Measurements from ENCODE around the gene SLC12A8. TPM values are rescaled to one million over a fixed set of nuclear protein-coding genes. Genes with fewer than 3 reads are reported as not detected.

Gene SLC12A8
- total and polyA plus RNA-seq, 10 of the 15 experiments (the other 5 are each of a cell fraction or from before 2014, with no cell fraction given), result 2.5 to 71.6 (median 50.1) TPM

DNA sequence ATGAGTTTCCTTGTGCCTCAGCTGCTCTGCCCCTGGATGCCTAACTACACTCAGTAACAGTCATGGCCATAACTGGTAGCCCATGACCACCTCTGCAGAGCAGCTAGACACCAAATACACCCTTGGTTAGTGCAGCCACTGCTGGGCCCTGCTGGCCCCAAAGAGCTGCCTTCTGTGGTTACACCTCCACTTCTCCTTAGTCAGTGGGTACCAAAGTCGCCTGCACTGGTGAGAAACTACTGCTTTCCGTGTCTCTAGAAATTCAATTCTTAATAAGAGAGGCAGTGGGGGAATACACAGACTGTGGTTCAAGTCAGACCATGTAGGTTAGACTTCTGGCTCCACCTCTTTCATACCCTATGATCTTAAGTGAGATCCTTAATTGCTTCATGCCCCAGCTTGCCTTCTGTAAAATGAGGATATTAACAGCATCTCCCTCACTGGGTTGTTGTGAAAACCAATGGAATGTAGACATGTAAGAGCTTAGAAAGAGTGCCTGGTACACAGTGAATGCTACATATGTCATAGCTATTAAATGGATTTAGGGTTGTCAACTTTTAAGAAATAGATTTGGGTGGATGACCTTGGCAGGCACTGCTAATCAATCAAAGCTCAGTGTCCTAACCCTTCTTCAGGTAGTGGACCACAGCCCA is 174.9 kb downstream of the SLC12A8 start:
- ChIA-PET CTCF (interaction anchor here (1.7 to 2.8 kb wide), 2 partner anchors 15 to 18 kb away, joined by 4 to 10 read pairs; no protein-coding TSS in a partner anchor), SMC1A (ENCODE audit: uncharacterized antibody, unreplicated experiment) (interaction anchor here (0.7 to 2.1 kb wide), 4 partner anchors 10 to 68 kb away, joined by 3 to 7 read pairs (median 4); no protein-coding TSS in a partner anchor), RAD21 (ENCODE audit: unreplicated experiment) (no interaction called here), POLR2A (no interaction called here)
- H3K79me2 ChIP-seq (ENCODE audit: control insufficient read depth, insufficient read depth, low read length), result peaks cover 33% of the 10 kb centered on the region
- H3K4me1 ChIP-seq (ENCODE audit: control insufficient read depth, insufficient read depth, low read length), result peaks cover 6% of the 10 kb centered on the region
- H3K9me3 ChIP-seq (replicated peaks; ENCODE audit: control insufficient read depth, insufficient read depth, low read length), result peaks cover 48% of the 10 kb centered on the region
- peaks cover 2 to 4% of the 10 kb centered on the region in 2 experiments; a peak in 2 of 4 replicates for H3K36me3 ChIP-seq (ENCODE audit: control insufficient read depth in 2 of 2, insufficient read depth in 2 of 2, low read length in 1 of 2)
- intact Hi-C loops (cut with micrococcal nuclease; ENCODE audit: unreplicated experiment), result no loop called here
- H3K4me2 ChIP-seq (ENCODE audit: control insufficient read depth, insufficient read depth), result no peak overlapping the region
- H3K9ac ChIP-seq (ENCODE audit: control insufficient read depth, insufficient read depth, low read length), result no peak overlapping the region
- H3K27ac ChIP-seq (ENCODE audit: control insufficient read depth, insufficient read depth), result no peak overlapping the region
- H4K20me1 ChIP-seq (ENCODE audit: control insufficient read depth, insufficient read depth), result no peaks in the 10 kb centered on the region
- no peak for FAIRE-seq
- no peak for ATAC-seq
- WGBS (ENCODE audit: insufficient coverage, insufficient replicate concordance, low lambda C conversion rate, missing lambda C conversion rate), result 39% methylated on average over 2 of the region's 2 CpGs
- no peak overlapping the region for H3K4me3 ChIP-seq
- BruUV-seq (replicated peaks), result no TSS peak
- no peak for DNase-seq (ENCODE audit: low read depth, low spot score)
- no peak overlapping the region for H2AFZ ChIP-seq (ENCODE audit: control insufficient read depth, low read depth, low read length)
- in situ Hi-C loops (cut with MboI), result no loop called here
- no peaks in the 10 kb centered on the region for H3K27me3 ChIP-seq (replicated peaks in 1 of 2; ENCODE audit: control insufficient read depth in 2 of 2, insufficient read depth in 2 of 2, low read length in 1 of 2)
- TF ChIP-seq BMI1 (IDR thresholded peaks at IDR 0.05; ENCODE audit: borderline replicate concordance), result no peak
- TF ChIP-seq, protein P1, sequence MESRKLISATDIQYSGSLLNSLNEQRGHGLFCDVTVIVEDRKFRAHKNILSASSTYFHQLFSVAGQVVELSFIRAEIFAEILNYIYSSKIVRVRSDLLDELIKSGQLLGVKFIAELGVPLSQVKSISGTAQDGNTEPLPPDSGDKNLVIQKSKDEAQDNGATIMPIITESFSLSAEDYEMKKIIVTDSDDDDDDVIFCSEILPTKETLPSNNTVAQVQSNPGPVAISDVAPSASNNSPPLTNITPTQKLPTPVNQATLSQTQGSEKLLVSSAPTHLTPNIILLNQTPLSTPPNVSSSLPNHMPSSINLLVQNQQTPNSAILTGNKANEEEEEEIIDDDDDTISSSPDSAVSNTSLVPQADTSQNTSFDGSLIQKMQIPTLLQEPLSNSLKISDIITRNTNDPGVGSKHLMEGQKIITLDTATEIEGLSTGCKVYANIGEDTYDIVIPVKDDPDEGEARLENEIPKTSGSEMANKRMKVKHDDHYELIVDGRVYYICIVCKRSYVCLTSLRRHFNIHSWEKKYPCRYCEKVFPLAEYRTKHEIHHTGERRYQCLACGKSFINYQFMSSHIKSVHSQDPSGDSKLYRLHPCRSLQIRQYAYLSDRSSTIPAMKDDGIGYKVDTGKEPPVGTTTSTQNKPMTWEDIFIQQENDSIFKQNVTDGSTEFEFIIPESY (IDR thresholded peaks at IDR 0.05), result no peak
- TF ChIP-seq NFYB (IDR thresholded peaks at IDR 0.05; ENCODE audit: insufficient read depth, low read depth, low read length), result no peak
- TF ChIP-seq, protein P2, sequence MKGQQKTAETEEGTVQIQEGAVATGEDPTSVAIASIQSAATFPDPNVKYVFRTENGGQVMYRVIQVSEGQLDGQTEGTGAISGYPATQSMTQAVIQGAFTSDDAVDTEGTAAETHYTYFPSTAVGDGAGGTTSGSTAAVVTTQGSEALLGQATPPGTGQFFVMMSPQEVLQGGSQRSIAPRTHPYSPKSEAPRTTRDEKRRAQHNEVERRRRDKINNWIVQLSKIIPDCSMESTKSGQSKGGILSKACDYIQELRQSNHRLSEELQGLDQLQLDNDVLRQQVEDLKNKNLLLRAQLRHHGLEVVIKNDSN (IDR thresholded peaks at IDR 0.05; ENCODE audit: borderline replicate concordance, extremely low read length, insufficient read depth, low read depth, low read length), result no peak
- no peak for TF ChIP-seq ZNF217 (IDR thresholded peaks at IDR 0.05)
- TF ChIP-seq CHD1 (IDR thresholded peaks at IDR 0.05; ENCODE audit: low read depth, low read length), result no peak
- TF ChIP-seq SREBF1 (IDR thresholded peaks at IDR 0.05; ENCODE audit: low read length), result no peak
- no peak for TF ChIP-seq SUZ12 (IDR thresholded peaks at IDR 0.05; ENCODE audit: unreplicated experiment)
- no peak for TF ChIP-seq NRF1 (conservative IDR thresholded peaks at IDR 0.05; ENCODE audit: low read depth, low read length)
- TF ChIP-seq KAT2A (conservative IDR thresholded peaks at IDR 0.05; ENCODE audit: control insufficient read depth, low read depth, low read length), result no peak
- TF ChIP-seq, protein P3, sequence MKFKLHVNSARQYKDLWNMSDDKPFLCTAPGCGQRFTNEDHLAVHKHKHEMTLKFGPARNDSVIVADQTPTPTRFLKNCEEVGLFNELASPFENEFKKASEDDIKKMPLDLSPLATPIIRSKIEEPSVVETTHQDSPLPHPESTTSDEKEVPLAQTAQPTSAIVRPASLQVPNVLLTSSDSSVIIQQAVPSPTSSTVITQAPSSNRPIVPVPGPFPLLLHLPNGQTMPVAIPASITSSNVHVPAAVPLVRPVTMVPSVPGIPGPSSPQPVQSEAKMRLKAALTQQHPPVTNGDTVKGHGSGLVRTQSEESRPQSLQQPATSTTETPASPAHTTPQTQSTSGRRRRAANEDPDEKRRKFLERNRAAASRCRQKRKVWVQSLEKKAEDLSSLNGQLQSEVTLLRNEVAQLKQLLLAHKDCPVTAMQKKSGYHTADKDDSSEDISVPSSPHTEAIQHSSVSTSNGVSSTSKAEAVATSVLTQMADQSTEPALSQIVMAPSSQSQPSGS (IDR thresholded peaks at IDR 0.05; ENCODE audit: low read length), result no peak
- TF ChIP-seq, protein P4, sequence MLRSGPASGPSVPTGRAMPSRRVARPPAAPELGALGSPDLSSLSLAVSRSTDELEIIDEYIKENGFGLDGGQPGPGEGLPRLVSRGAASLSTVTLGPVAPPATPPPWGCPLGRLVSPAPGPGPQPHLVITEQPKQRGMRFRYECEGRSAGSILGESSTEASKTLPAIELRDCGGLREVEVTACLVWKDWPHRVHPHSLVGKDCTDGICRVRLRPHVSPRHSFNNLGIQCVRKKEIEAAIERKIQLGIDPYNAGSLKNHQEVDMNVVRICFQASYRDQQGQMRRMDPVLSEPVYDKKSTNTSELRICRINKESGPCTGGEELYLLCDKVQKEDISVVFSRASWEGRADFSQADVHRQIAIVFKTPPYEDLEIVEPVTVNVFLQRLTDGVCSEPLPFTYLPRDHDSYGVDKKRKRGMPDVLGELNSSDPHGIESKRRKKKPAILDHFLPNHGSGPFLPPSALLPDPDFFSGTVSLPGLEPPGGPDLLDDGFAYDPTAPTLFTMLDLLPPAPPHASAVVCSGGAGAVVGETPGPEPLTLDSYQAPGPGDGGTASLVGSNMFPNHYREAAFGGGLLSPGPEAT (IDR thresholded peaks at IDR 0.05; ENCODE audit: low read depth), result no peak
- no peak for TF ChIP-seq KLF5 (IDR thresholded peaks at IDR 0.05; ENCODE audit: partially characterized antibody)
- TF ChIP-seq CBX5 (IDR thresholded peaks at IDR 0.05; ENCODE audit: low read depth), result no peak
